OCI-LY7 (cell line): ENCODE results near the gene ANKRD2. TPM values are rescaled to one million over a fixed set of nuclear protein-coding genes. Genes with fewer than 3 reads are reported as not detected.

ENCODE experiments used
- BruUV-seq: library from RNA; stranded (reverse); fragments of 400-500 nt; replicated peaks from 2 replicates; lab custom pipeline; 2021; lab: Mats Ljungman, UMichigan
- CTCF ChIA-PET: fragments of 300-600 bp; sonication (Branson Sonifier 250); formaldehyde crosslinking; loops from one replicate; lab custom pipeline; 2022; ENCODE audit warnings: antibody characterized with exemption; ENCODE audit not compliant: unreplicated experiment; lab: Charles Lee
- POLR2A ChIA-PET: fragments of 300-600 bp; sonication (Branson Sonifier 250); formaldehyde crosslinking; loops from one replicate; lab custom pipeline; 2022; ENCODE audit warnings: antibody characterized with exemption; lab: Charles Lee
- DNase-seq: peaks from one replicate; pipeline ENCODE4 v3.0.0-alpha.2; 2015; ENCODE audit warnings: low spot score
- H2AFZ ChIP-seq: fragments of 200-600 bp; sonication (generic), shearing (Covaris generic); 2 replicates; pipeline ENCODE4 v1.6.1; 2014; ENCODE audit warnings: mild to moderate bottlenecking, antibody characterized with exemption, low read length, moderate library complexity
- H3K27ac ChIP-seq: fragments of 200-600 bp; sonication (generic); 2 replicates; pipeline ENCODE4 v1.5.1; 2014; ENCODE audit warnings: mixed run types, low read depth, mild to moderate bottlenecking, moderate library complexity, low read length, inconsistent platforms; ENCODE audit not compliant: poor library complexity, severe bottlenecking
- H3K36me3 ChIP-seq: fragments of 200-600 bp; sonication (generic); 2 replicates; pipeline ENCODE4 v1.6.1; 2014; ENCODE audit warnings: mild to moderate bottlenecking, antibody characterized with exemption, low read length, moderate library complexity, mixed read lengths; ENCODE audit not compliant: insufficient read depth
- H3K4me1 ChIP-seq: fragments of 200-600 bp; sonication (generic); 2 replicates; pipeline ENCODE4 v1.5.1; 2014; ENCODE audit warnings: mild to moderate bottlenecking, low read length; ENCODE audit not compliant: insufficient read depth, poor library complexity, severe bottlenecking
- H3K4me2 ChIP-seq: fragments of 200-600 bp; sonication (generic); 2 replicates; pipeline ENCODE4 v1.6.1; 2014; ENCODE audit warnings: mild to moderate bottlenecking, low read length
- H3K4me3 ChIP-seq: fragments of 200-600 bp; sonication (generic); 2 replicates; pipeline ENCODE4 v1.5.1; 2014; ENCODE audit warnings: mild to moderate bottlenecking, low read depth, low read length; ENCODE audit not compliant: poor library complexity, severe bottlenecking
- H3K79me2 ChIP-seq: fragments of 200-600 bp; sonication (generic); 2 replicates; pipeline ENCODE4 v1.6.1; 2016; ENCODE audit warnings: low read depth, mild to moderate bottlenecking, low read length, moderate library complexity, mixed read lengths; ENCODE audit not compliant: insufficient read depth
- H3K9me2 ChIP-seq: fragments of 200-600 bp; sonication (generic); 2 replicates; pipeline ENCODE4 v1.6.1; 2016; ENCODE audit warnings: mild to moderate bottlenecking, low read length, mixed read lengths; ENCODE audit not compliant: insufficient read depth
- H3K9me3 ChIP-seq: fragments of 200-600 bp; sonication (generic); 2 replicates; pipeline ENCODE4 v1.6.1; 2014; ENCODE audit warnings: mild to moderate bottlenecking, mixed run types, low read length, mixed read lengths
- H4K20me1 ChIP-seq: fragments of 200-600 bp; sonication (generic); 2 replicates; pipeline ENCODE4 v1.6.1; 2014; ENCODE audit warnings: mild to moderate bottlenecking, antibody characterized with exemption, low read length, moderate library complexity, mixed read lengths; ENCODE audit not compliant: insufficient read depth
- CTCF ChIP-seq: fragments of 200-600 bp; sonication (generic); conservative IDR thresholded peaks from 2 replicates; pipeline ENCODE4 v1.5.1; 2014; ENCODE audit warnings: mild to moderate bottlenecking, antibody characterized with exemption, low read length, moderate library complexity, mixed read lengths
- EZH2phosphoT487 ChIP-seq: fragments of 200-600 bp; sonication (generic); IDR thresholded peaks from 2 replicates; pipeline ENCODE4 v1.6.1; 2018; ENCODE audit warnings: low read depth, borderline replicate concordance, mild to moderate bottlenecking, mixed run types, antibody characterized with exemption, low read length, moderate library complexity, mixed read lengths
- intact Hi-C: fragments of 100-400 bp; cut with micrococcal nuclease; formaldehyde crosslinking; loops from one replicate; pipeline ENCODE4 v1.10.0; 2022; ENCODE audit not compliant: unreplicated experiment
- total RNA-seq, 2 experiments: library from RNA; depleted of rRNA in 1 of 2; stranded (reverse); fragments of >200 nt in 1 of 2; shearing (Covaris generic) in 1 of 2; gene quantifications; 2 replicates each; pipeline ENCODE4 v1.2.3, GENCODE V29; 2014 to 2022

ANKRD2 gene
- total RNA-seq, 2 experiments from 2014 or later = not detected

- H2AFZ ChIP-seq = no peak overlapping the region
- no TSS peak for BruUV-seq
- H3K4me1 ChIP-seq = no peaks in the 10 kb centered on the region
- no peaks in the 10 kb centered on the region for H3K36me3 ChIP-seq
- no peaks in the 10 kb centered on the region for H3K9me3 ChIP-seq
- POLR2A ChIA-PET = no interaction called here
- H3K27ac ChIP-seq = no peak overlapping the region
- TF ChIP-seq CTCF (no peak), EZH2phosphoT487 (no peak)
- H3K4me2 ChIP-seq = no peak overlapping the region
- DNase-seq = no peak
- CTCF ChIA-PET = no interaction called here
- intact Hi-C loops = no loop called here
- no peaks in the 10 kb centered on the region for H3K9me2 ChIP-seq
- H3K4me3 ChIP-seq = no peak overlapping the region
- H4K20me1 ChIP-seq = no peaks in the 10 kb centered on the region
- H3K79me2 ChIP-seq = no peaks in the 10 kb centered on the region
These were observed 42.7 kb upstream of the ANKRD2 start for GRCh38 chr10:97529685-97530465.

GRCh38 chr10:97531401-97531986 lies 41.1 kb upstream of the ANKRD2 start:
- H3K9me3 ChIP-seq = no peaks in the 10 kb centered on the region
- no peaks in the 10 kb centered on the region for H3K9me2 ChIP-seq
- CTCF ChIA-PET = no interaction called here
- no peak for TF ChIP-seq CTCF
- TF ChIP-seq EZH2phosphoT487 = no peak
- no peaks in the 10 kb centered on the region for H3K36me3 ChIP-seq
- H2AFZ ChIP-seq = no peak overlapping the region
- no TSS peak for BruUV-seq
- no peak overlapping the region for H3K27ac ChIP-seq
- no peaks in the 10 kb centered on the region for H3K4me1 ChIP-seq
- POLR2A ChIA-PET = interaction anchor here (1.1 kb wide), 1 partner anchor 39 kb away, joined by 3 read pairs; no protein-coding TSS in a partner anchor
- no peaks in the 10 kb centered on the region for H3K79me2 ChIP-seq
- no peak overlapping the region for H3K4me3 ChIP-seq
- DNase-seq = no peak
- intact Hi-C loops = no loop called here
- no peaks in the 10 kb centered on the region for H4K20me1 ChIP-seq
- H3K4me2 ChIP-seq = no peak overlapping the region
